ENCODE data around the gene TSPAN18.

- TF ChIP-seq POLR2AphosphoS5 (IDR thresholded peaks at IDR 0.05; ENCODE audit: low read depth, low read length) (no peak), POLR2A (IDR thresholded peaks at IDR 0.05; ENCODE audit: low read depth, low read length) (no peak), TAF1 (IDR thresholded peaks at IDR 0.05; ENCODE audit: borderline replicate concordance, low read depth, low read length) (no peak)
Measured at GRCh38 chr11:44934110-44934509, 207.3 kb downstream of the TSPAN18 start.
